ENCODE data around the gene CACNA1I. TPM values are rescaled to one million over a fixed set of nuclear protein-coding genes. Genes with fewer than 3 reads are reported as not detected.

CACNA1I gene
- polyA plus RNA-seq, 1 of the 3 experiments (the other 2 are of a cell fraction): not detected

DNA sequence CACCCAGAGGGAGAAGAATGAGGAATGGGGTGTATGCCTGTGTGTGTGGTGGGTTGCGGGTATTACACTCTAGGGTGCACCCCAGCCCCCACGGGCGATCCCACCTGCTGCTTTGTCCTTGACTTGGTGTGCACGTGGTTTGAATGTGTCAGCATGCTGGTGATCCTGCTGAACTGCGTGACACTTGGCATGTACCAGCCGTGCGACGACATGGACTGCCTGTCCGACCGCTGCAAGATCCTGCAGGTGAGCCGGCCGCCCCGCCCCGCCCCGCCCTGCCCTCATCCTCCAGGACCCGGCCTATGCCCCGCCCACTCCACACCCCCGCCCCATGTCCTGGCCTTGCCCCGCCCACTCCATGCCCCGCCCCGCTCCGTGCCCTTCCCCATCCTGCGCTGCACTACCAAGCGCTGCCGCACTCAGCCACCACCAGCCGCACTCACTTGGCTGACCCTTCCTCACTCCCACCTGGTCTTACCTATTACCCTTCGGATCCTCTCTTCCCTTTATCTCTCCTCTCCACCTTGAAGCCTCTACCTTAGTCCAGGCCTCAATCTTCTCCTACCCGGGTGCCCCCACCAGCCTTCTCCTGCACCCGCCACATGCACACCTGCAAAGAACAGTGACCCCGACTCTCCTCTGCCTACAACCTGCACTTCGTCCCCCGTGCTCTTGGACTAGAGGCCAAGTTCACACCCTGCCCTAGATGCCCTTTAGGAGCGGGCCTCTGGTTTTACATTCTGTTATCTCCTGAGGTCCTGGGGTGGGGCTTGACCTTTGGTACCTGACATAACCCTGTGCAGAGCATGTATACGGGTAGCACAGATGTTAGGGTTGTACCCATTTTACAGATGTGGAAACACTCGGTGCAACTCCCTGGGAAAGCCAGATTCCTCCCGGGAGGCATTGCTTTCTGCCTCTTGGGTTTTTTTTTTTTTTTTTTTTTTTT, 27.7 kb downstream of the CACNA1I start:
- ChIA-PET POLR2A (no interaction called here), CTCF (interaction anchor here (1.4 kb wide), 1 partner anchor 29 kb away, joined by 3 read pairs; no protein-coding TSS in a partner anchor)
- no peak overlapping the region for H2AFZ ChIP-seq (ENCODE audit: low read depth)
- H3K4me1 ChIP-seq (ENCODE audit: control insufficient read depth in 1 of 2, insufficient read depth in 2 of 2, low read depth in 1 of 2, low read length in 1 of 2): peaks cover 0 to 1% of the 10 kb centered on the region in 2 experiments; a peak in 1 of 4 replicates
- no peak overlapping the region for H3K27ac ChIP-seq (ENCODE audit: low read depth in 2 of 2, low read length in 1 of 2)
- H3K79me2 ChIP-seq (ENCODE audit: insufficient read depth): no peaks in the 10 kb centered on the region
- DNase-seq: no peak
- no peak overlapping the region for H3K9ac ChIP-seq
- no peaks in the 10 kb centered on the region for H3K9me3 ChIP-seq
- no peaks in the 10 kb centered on the region for H3K36me3 ChIP-seq (replicated peaks in 1 of 2; ENCODE audit: control insufficient read depth in 1 of 2, insufficient read depth in 2 of 2, low read length in 1 of 2)
- 79% methylated on average over 18 of the region's 36 CpGs for WGBS (ENCODE audit: low lambda C conversion rate)
- H3K4me2 ChIP-seq: no peak overlapping the region
- H3K9me2 ChIP-seq: no peaks in the 10 kb centered on the region
- no peaks in the 10 kb centered on the region for H3F3A ChIP-seq (replicated peaks; ENCODE audit: insufficient read depth)
- H3K27me3 ChIP-seq (ENCODE audit: insufficient read depth): no peaks in the 10 kb centered on the region
- TF ChIP-seq, protein P1, sequence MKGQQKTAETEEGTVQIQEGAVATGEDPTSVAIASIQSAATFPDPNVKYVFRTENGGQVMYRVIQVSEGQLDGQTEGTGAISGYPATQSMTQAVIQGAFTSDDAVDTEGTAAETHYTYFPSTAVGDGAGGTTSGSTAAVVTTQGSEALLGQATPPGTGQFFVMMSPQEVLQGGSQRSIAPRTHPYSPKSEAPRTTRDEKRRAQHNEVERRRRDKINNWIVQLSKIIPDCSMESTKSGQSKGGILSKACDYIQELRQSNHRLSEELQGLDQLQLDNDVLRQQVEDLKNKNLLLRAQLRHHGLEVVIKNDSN (IDR thresholded peaks at IDR 0.05; ENCODE audit: borderline replicate concordance, low read depth): no peak
- TF ChIP-seq RFX5 (IDR thresholded peaks at IDR 0.05; ENCODE audit: low read length) (no peak), NRF1 (IDR thresholded peaks at IDR 0.05; ENCODE audit: low read depth, low read length) (no peak), TAF1 (IDR thresholded peaks at IDR 0.05; ENCODE audit: borderline replicate concordance, low read depth, low read length) (no peak), MEF2A (IDR thresholded peaks at IDR 0.05; ENCODE audit: borderline replicate concordance, low read depth) (no peak), IRF3 (IDR thresholded peaks at IDR 0.05; ENCODE audit: low read depth, low read length) (no peak), USF2 (IDR thresholded peaks at IDR 0.05; ENCODE audit: borderline replicate concordance, low read depth, low read length) (no peak), RXRA (IDR thresholded peaks at IDR 0.05; ENCODE audit: borderline replicate concordance, low read depth) (no peak), CHD2 (IDR thresholded peaks at IDR 0.05; ENCODE audit: low read length, partially characterized antibody) (no peak), PBX3 (IDR thresholded peaks at IDR 0.05) (no peak)
- H3K4me3 ChIP-seq (ENCODE audit: low read depth in 2 of 2, low read length in 1 of 2): no peak overlapping the region
- H4K20me1 ChIP-seq (ENCODE audit: insufficient read depth): no peaks in the 10 kb centered on the region

All from SK-N-SH (cell line).